Measurements from ENCODE around the gene PSME3IP1. TPM values are rescaled to one million over a fixed set of nuclear protein-coding genes. Genes with fewer than 3 reads are reported as not detected.
A peak's percentile ranks its signal among the peaks of the same experiment; 100 is the strongest.

PSME3IP1 gene
- total and polyA plus RNA-seq, 2 of the 8 experiments (the other 6 are each of a cell fraction or from before 2014, with no cell fraction given) = 95.1 to 98.3 TPM

GRCh38 chr16:57144027-57144426 is 41.8 kb downstream of the PSME3IP1 start:
- H4K8ac ChIP-seq (ENCODE audit: extremely low read depth, insufficient read depth, low read length) = no peak overlapping the region
- no peak overlapping the region for H3K27ac ChIP-seq (ENCODE audit: low read depth, low read length)
- ChIA-PET CTCF (ENCODE audit: partially characterized antibody) (interaction anchor here (1.3 to 4.2 kb wide), 4 partner anchors 8 to 180 kb away, joined by 4 to 32 read pairs (median 8); partner anchors contain the start of gene CPNE2), POLR2A (ENCODE audit: partially characterized antibody) (interaction anchor here (0.9 to 1.6 kb wide), 4 partner anchors 20 to 42 kb away, joined by 3 to 5 read pairs (median 4); partner anchors contain the start of genes PSME3IP1 and RSPRY1)
- no peak overlapping the region for H3K4me3 ChIP-seq (ENCODE audit: extremely low read depth in 1 of 4, insufficient read depth in 2 of 4, low read depth in 3 of 4, low read length in 4 of 4)
- H4K91ac ChIP-seq (replicated peaks; ENCODE audit: insufficient read length, low read length) = peak overlapping the region; percentile 45
- no peak overlapping the region for H3K4ac ChIP-seq (replicated peaks; ENCODE audit: insufficient read length, low read depth, low read length)
- H3K23ac ChIP-seq (ENCODE audit: insufficient read length) = no peak overlapping the region
- H2AK5ac ChIP-seq (ENCODE audit: low read depth, low read length) = no peak overlapping the region
- no peaks in the 10 kb centered on the region for H3K9me3 ChIP-seq (ENCODE audit: insufficient read depth in 2 of 2, low read depth in 1 of 2, low read length in 1 of 2)
- no peak overlapping the region for H2BK20ac ChIP-seq (ENCODE audit: low read length)
- H3K4me2 ChIP-seq (ENCODE audit: insufficient read depth in 1 of 2, low read depth in 2 of 2, low read length in 2 of 2) = no peak overlapping the region
- H2AFZ ChIP-seq (ENCODE audit: low read length) = no peak overlapping the region
- no peak for DNase-seq (ENCODE audit: low read depth in 1 of 2, low spot score in 2 of 2)
- FAIRE-seq = no peak
- no peak overlapping the region for H4K5ac ChIP-seq (ENCODE audit: insufficient read length, low read depth, low read length)
- WGBS, 2 experiments (ENCODE audit: extremely low coverage in 1 of 2, insufficient coverage in 1 of 2, insufficient read length in 1 of 2, insufficient replicate concordance in 2 of 2, low coverage in 1 of 2, low lambda C conversion rate in 2 of 2, missing lambda C conversion rate in 1 of 2) = 92% methylated on average over 1 of the region's 2 CpGs; no CpG with 5 or more reads in 1 of the 2 experiments
- H3K27me3 ChIP-seq (replicated peaks in 1 of 4; ENCODE audit: control insufficient read depth in 3 of 4, extremely low read depth in 1 of 4, insufficient read depth in 3 of 4, low read length in 3 of 4) = no peaks in the 10 kb centered on the region
- H3K79me1 ChIP-seq (ENCODE audit: low read depth, low read length) = no peaks in the 10 kb centered on the region
- no peak overlapping the region for H3K9ac ChIP-seq (replicated peaks in 1 of 4; ENCODE audit: extremely low read depth in 1 of 4, low read depth in 3 of 4, low read length in 3 of 4)
- H3K14ac ChIP-seq (ENCODE audit: insufficient read length) = no peak overlapping the region
- H2BK12ac ChIP-seq (ENCODE audit: low read depth, low read length) = peak overlapping the region; percentile 68; the same call in 1 of the 2 replicates
- H3K23me2 ChIP-seq (ENCODE audit: low read depth, low read length) = no peaks in the 10 kb centered on the region
- no peaks in the 10 kb centered on the region for H4K20me1 ChIP-seq (replicated peaks in 1 of 2; ENCODE audit: control insufficient read depth in 1 of 2, insufficient read depth in 2 of 2, low read length in 2 of 2)
- H3K4me1 ChIP-seq (replicated peaks in 1 of 4; ENCODE audit: control insufficient read depth in 3 of 4, insufficient read depth in 4 of 4, low read length in 3 of 4) = peaks cover 4 to 24% (median 14%) of the 10 kb centered on the region in 4 experiments
- H2BK5ac ChIP-seq (ENCODE audit: low read depth, low read length) = no peak overlapping the region
- H3K79me2 ChIP-seq (ENCODE audit: control insufficient read depth in 1 of 2, insufficient read depth in 2 of 2, low read length in 2 of 2) = no peaks in the 10 kb centered on the region
- TF ChIP-seq HDAC6 (IDR thresholded peaks at IDR 0.05; ENCODE audit: low read depth, low read length) (no peak), KDM5A (IDR thresholded peaks at IDR 0.05; ENCODE audit: low read length) (no peak), CEBPB (IDR thresholded peaks at IDR 0.05; ENCODE audit: low read depth, low read length) (no peak), CTCF (IDR thresholded peaks at IDR 0.05; ENCODE audit: control extremely low read depth in 1 of 3, insufficient read depth in 1 of 3, low read depth in 1 of 3, low read length in 3 of 3) (no peak)
- no peaks in the 10 kb centered on the region for H3K36me3 ChIP-seq (ENCODE audit: control insufficient read depth in 2 of 4, insufficient read depth in 4 of 4, low read length in 3 of 4)
- H3K18ac ChIP-seq (ENCODE audit: extremely low read depth, low read length) = no peak overlapping the region; the same call in 1 of the 2 replicates
- H2BK120ac ChIP-seq (replicated peaks; ENCODE audit: low read depth, low read length) = no peak overlapping the region
- no peak overlapping the region for H3K56ac ChIP-seq (replicated peaks; ENCODE audit: insufficient read length, low read depth, low read length)
- H2BK15ac ChIP-seq (ENCODE audit: low read length) = no peak overlapping the region; the same call in 1 of the 2 replicates
